GM19238 (cell line): Measurements from ENCODE around the gene STAB2.

ENCODE experiments used
- DNase-seq: peaks from one replicate; pipeline ENCODE4 v3.0.0; 2011; ENCODE audit warnings: low spot score; ENCODE audit not compliant: insufficient read length

The STAB2 gene

DNA sequence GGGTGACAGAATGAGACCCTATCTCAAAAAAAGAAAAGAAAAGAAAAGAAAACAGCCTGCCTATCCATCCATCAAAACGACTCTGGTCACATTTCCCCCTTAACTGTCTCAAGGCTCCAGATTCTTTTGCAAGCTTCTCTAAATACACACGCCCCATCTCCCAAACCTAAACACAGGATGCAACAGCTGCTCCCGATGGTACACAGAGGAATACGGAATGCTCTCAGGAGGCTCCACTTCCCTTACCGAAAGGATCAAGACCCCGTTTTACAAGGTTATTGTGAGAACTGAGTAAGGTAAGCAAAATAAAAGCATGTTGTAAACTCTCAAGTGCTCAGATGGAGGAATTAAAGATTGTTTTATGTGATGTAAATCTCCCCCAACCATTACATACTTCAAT, 191.7 kb downstream of the STAB2 start:
- DNase-seq, result no peak

GRCh38 chr12:103779410-103780092, 192.5 kb downstream of the STAB2 start:
- DNase-seq, result no peak

- DNase-seq, result no peak
Measured at GRCh38 chr12:103780093-103780440, 193.0 kb downstream of the STAB2 start.

DNA sequence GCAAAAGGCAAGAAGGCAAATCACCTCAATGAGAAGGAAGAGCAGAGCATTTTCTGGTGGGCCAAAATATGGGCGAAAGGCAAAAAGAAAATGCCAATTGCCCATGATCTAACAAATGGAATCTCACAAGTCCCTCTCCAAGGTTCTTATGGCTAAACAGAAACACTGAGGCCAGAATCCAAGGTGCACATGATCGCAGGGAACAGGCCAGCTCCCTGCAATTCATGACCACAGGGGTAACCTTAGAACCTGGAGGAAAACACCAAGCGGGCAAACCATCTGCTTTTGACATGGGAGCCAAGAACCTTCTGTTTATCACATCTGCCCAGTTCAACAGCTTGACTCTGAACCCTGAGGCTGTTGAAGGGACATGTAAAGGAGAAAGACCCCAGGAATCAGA, 193.9 kb downstream of the STAB2 start:
- DNase-seq, result no peak

DNA sequence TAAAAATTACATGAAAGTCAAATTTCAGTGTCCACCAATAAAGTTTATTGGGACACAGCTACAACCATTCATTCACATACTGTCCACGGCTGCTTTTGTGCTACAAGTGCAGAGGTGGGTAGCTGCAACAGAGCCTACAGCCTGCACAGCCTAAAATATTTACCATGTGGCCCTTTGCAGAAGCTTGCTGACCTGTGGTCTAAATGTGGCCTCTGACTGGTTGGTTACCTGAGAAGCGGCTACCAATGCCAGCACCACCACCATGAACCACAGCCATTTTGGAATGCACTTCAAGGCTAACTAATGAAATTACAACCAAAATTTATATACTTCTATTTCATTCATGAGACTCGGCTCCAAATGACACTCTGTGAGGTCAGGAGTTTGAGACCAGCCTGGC, 195.3 kb downstream of the STAB2 start:
- DNase-seq, result no peak

GRCh38 chr12:103783744-103784664, 196.9 kb downstream of the STAB2 start:
- DNase-seq, result no peak

GRCh38 chr12:103785243-103786031, 198.4 kb downstream of the STAB2 start:
- DNase-seq, result no peak

GRCh38 chr12:103786201-103786600, 199.1 kb downstream of the STAB2 start:
- DNase-seq, result no peak

GRCh38 chr12:103791350-103791920, 204.4 kb downstream of the STAB2 start:
- DNase-seq, result no peak

- no peak for DNase-seq
Measured at GRCh38 chr12:103793046-103793445, 206.0 kb downstream of the STAB2 start.

- DNase-seq, result no peak
Measured at GRCh38 chr12:103793512-103794045, 206.5 kb downstream of the STAB2 start.

- no peak for DNase-seq
Measured at GRCh38 chr12:103794309-103795213, 207.5 kb downstream of the STAB2 start.

GRCh38 chr12:103798586-103798985, 211.5 kb downstream of the STAB2 start:
- no peak for DNase-seq

GRCh38 chr12:103799504-103799856, 212.4 kb downstream of the STAB2 start:
- no peak for DNase-seq

- no peak for DNase-seq
Measured at GRCh38 chr12:103799857-103800771, 213.0 kb downstream of the STAB2 start.

GRCh38 chr12:103801709-103802585, 214.9 kb downstream of the STAB2 start:
- no peak for DNase-seq

DNA sequence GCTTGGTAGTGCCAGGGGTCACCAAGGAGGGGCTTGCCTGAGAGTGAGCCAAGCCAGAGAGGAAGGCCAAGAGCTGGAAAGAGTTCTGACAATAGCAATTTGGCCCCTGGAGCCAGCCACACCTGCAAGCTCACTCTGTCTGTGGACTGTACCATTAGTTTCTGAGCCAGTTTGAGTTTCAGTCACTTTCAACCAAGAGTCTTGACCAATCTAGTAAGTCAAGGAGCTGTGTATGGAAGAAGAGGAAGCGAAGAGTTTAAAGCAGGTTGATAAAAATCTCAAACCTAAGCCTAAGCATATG, 215.5 kb downstream of the STAB2 start:
- no peak for DNase-seq

- no peak for DNase-seq
Measured at GRCh38 chr12:103803847-103804246, 216.8 kb downstream of the STAB2 start.
